NCI-H1105 (cell line): Measurements from ENCODE around the gene VSIG10L2.
"Not testable (repeated sequence)": the region's sequence is repeated elsewhere in the genome, so short reads cannot be mapped to it uniquely, and the experiment has no call there.

Source experiments
- DNase-seq: peaks from one replicate; lab custom pipeline; 2025; lab: John Stamatoyannopoulos, UW

The VSIG10L2 gene

DNA sequence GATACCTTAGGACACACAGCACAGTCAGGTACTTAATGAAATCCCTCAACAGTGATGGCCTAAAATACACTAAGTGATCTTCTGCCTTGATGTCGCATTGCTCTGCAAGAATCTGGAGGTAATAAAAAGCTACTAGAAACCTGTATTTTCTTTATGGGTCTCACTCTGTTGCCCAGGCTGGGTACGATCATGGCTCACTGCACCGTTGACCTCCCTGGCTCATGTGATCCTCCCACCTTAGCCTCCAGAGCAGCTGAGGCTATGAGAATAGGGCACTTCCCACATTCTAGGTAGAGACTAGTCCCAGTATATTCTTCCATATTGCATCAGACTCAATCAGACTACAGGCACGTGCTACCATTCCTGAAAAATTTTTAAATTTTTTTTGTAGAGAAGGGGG lies 21.7 kb downstream of the VSIG10L2 start:
- no peak for DNase-seq

- DNase-seq = no peak
Measured at GRCh38 chr11:125968354-125968753, 22.5 kb downstream of the VSIG10L2 start.

DNA sequence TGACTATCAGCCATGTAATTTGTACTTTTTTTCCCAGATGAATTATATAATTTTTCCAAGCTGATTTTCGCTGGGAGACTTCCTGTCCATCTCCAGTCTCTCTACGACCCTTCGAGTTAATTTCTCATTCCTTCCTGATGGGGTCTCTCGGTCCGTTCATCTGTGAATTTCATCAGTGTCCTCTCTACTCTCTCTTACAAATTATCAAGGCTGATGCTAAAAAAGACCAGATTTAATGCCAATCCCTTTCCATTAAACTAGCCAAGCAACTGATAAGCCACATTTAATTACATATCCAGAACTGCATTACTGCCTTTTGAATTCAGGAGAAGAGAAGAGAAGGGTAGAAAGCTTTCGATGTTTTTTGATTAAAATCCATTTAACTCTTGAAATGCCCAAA lies 25.8 kb downstream of the VSIG10L2 start:
- no peak for DNase-seq

DNA sequence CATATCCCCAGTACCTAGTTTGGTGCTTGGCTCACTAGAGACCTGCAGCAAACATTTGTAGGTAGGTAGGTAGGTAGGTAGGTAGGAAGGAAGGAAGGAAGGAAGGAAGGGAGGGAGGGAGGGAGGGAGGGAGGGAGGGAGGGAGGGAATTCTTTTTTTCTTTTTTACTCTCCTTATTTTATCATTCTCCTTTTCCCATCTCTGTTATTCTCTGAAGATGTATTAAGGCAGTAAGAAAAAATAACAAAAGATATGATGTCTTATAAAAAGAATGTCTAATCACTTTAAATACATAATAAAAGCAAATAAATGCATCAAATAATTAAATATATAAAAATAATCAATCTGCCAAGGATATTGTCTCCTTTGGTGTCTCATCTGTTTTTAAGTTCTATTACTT lies 28.4 kb downstream of the VSIG10L2 start:
- no peak for DNase-seq

GRCh38 chr11:125975634-125976033 lies 29.8 kb downstream of the VSIG10L2 start:
- no peak for DNase-seq

GRCh38 chr11:125976156-125976555 lies 30.3 kb downstream of the VSIG10L2 start:
- no peak for DNase-seq

DNA sequence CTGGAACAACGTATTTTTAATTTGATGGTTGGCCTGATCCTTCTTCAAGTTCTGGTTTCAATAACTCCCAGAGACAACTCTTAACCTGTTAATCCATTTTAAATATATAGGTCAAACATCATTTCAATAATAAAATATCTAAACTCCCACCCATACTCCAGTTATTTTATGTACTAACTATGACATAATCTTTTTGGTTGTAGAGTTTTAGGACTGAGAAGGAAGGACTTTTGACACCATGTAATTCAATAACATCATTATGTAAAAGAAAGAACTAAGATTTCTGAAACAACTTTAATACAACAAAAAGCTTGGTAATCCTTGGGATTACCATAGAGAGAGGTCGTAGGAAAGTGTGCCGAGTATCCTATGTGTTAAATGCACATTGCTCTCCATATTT lies 31.5 kb downstream of the VSIG10L2 start:
- no peak for DNase-seq

DNA sequence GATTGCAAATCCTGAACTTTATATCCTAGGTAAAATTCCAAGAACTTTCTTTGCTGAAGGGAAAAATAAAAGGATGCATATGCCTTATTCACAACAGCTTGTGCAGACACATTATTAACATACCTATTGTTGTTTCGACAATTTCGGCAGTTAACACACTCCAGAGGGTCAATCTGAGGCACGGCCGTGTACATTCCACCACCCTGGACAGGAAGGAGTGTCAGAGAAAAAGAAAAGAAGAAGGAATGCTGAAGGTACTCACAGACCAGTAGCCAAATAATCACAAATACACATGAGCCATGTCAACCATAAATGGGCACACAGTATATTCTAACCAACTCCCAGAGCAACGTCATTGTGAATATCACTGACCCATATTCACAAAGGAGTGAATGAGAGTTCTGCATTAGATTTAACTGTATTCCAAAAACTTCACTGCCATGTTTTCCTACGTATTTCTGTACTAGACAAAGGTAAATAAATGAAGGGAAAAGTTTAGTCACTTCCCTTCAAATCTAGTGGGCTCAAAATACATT lies 32.4 kb downstream of the VSIG10L2 start:
- DNase-seq = no peak

DNA sequence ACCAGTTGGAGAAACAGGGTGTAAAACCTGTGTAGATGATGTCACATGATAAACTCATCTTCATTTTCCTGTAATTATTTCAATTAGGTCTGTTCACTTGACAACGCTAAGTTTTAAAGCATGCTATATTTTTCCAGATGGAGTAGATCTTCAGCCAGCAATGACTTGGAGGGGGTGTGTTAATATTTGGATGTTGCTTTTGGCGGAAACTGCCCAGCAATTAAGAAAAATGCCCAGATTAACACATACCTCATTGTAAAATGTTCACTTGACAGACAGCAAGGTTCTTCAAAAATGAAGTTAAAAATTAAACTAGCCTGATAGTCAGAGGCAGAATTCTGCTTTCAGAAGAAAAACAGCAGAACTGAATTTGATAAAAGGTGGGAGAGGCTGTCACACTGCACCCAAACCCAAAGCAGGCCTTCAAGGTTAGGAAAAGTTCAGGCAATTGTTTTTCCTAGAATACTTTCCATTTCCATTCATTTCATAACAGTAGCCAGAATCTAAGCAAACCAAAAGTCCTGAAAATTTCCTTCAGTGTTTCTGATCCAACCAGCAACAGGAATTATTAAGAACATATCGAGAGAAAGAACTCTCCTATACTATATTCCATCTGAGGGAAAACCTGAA lies 33.0 kb downstream of the VSIG10L2 start:
- DNase-seq = no peak

DNA sequence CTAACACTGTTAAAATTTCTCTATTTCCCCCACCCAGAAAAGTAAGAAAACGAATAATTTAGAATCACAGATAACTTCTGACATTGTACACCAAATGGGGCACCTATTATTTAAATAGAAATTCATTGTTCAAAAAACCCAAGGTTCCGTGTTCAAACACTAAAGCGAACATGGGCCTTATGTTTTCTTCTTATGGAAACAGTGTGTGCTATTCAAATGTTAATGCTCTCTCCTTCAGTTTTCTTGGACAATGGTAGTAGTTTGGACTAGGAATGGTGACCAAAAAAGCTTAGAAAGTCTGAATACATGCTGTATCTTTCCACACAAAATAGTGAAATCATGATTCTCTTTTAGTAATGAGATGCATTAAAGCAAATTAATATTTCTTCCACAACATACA lies 33.7 kb downstream of the VSIG10L2 start:
- no peak for DNase-seq

DNA sequence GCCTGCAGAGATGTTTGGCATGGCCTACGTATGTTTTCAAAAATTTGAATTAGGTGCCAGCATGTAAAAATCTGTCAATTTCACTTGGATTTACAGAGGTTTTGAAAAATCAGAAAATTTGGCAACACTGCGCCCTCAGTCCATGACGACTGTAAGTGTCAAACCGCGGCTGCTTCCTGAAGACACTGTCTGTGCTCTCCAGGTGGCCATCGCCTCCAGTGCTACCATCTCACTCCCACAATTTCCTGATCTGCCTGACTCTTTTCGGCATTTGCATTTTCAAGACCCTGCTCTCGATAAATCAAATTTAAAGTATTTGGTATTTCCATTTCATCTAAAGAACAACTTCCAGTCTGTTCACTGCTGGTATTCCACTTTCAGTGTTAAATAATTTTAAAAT lies 34.6 kb downstream of the VSIG10L2 start:
- no peak for DNase-seq

DNA sequence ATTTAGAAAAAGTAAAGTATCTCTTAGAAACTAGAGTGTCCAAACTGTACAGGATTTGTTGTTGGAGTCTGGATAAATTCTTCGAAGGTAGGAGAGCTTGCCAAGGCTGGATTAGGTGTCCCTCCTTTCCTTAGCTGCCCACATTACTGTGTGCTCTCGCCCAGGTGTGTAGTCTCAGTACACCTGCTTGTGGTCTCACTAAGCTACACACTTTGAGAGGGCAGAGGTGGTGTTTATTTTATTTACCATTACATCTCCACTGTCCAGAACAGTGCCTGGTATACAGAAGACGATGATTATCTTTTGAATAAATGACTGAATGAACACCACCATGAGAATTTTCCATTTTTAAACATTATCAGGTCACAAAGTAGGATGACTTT lies 36.5 kb downstream of the VSIG10L2 start:
- DNase-seq = no peak

DNA sequence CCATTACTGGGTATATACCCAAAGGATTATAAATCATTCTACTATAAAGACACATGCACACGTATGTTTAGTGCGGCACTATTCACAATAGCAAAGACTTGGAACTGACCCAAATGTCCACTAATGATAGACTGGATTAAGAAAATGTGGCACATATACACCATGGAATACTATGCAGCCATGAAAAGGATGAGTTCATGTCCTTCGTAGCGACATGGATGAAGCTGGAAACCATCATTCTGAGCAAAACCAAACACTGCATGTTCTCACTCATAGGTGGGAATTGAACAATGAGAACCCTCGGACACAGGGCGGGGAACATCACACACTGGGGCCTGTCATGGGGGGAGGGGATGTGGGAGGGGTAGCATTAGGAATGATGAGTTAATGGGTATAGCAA lies 40.1 kb downstream of the VSIG10L2 start:
- DNase-seq = not testable (repeated sequence)

- DNase-seq = no peak
Measured at GRCh38 chr11:125987066-125987641, 41.3 kb downstream of the VSIG10L2 start.

- DNase-seq = no peak
Measured at GRCh38 chr11:125990244-125990643, 44.4 kb downstream of the VSIG10L2 start.

DNA sequence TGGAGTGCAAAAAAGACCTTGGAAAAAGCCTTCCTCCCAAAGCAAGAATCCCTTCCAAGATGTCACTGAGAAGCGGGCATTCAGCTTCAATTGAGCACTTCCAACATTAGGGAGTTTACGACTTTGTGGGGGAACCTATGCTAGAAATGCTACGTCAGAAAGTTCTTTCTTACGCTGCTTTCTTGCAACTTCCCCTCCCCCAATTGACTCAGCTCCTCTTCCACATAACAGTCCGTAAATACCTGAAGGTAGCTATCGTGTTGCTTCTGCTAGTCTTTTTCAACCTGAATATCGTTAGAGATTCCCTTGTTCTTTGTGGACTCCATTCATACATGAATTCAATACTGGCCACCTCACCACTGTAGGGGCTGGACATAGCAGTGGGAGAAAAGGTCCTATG lies 47.0 kb downstream of the VSIG10L2 start:
- DNase-seq = no peak

- DNase-seq = no peak
Measured at GRCh38 chr11:125994509-125994908, 48.7 kb downstream of the VSIG10L2 start.

- DNase-seq = no peak
Measured at GRCh38 chr11:125995313-125995712, 49.5 kb downstream of the VSIG10L2 start.

- DNase-seq = no peak
Measured at GRCh38 chr11:125998267-125998666, 52.4 kb downstream of the VSIG10L2 start.

DNA sequence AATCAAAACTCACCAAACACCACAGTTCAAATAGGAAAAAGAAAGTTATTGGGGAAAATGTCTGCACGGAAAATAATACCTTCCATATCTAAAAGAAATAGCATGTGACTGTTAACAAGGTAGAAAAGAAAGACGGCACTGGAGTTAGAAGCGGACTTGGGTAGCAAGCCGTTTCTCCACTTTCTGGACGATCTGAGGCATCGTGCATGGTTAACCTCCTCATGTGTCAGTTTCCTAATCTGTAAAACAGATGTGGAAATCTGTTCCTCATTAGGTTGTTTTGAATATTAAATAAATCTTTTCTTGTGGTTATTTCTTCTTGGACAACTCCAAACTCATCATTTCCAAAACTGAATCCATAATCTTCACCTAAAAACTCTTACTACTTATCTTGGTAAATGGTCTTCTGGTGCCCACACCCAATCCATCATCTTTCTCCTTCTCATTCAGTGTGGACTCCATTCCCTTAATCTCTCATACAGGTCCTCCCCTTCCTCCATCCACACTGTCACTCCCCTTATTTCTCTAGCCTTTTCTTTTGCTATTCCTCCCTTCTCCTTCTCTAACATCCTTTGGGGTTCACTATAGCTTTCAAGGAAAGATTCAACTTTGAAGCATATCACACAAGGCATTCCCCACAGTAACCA lies 53.5 kb downstream of the VSIG10L2 start:
- DNase-seq = no peak

- no peak for DNase-seq
Measured at GRCh38 chr11:126002181-126002580, 56.3 kb downstream of the VSIG10L2 start.
